NK-92 treated with Interleukin-12 subunit alpha and Interleukin-12 subunit beta, amount 100 ng/mL, for 24 hours (cell line): Measurements from ENCODE around the gene USP12.
A peak's percentile ranks its signal among the peaks of the same experiment; 100 is the strongest.
"Not testable (repeated sequence)": the region's sequence is repeated elsewhere in the genome, so short reads cannot be mapped to it uniquely, and the experiment has no call there.

ENCODE experiments used
- DNase-seq: peaks from one replicate; lab custom pipeline; 2025; lab: John Stamatoyannopoulos, UW

USP12 gene

DNA sequence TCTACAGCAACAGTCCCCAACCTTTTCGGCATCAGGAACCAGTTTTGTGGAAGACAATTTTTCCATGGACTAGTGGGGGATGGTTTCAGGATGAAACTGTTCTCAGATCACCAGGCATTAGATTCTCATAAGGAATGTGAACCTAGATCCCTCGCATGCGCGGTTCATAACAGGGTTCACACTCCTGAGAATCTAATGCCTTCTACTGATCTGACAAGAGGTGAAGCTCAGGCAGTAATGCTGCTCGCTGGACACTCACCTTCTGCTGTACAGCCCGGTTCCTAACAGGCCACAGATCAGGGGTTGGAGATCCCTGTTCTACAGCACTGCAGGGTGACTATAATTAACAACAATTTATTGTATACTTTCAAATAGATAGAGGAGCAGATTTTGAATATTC is 21.9 kb downstream of the USP12 start:
- no peak for DNase-seq

- DNase-seq: no peak
Observed at GRCh38 chr13:27148900-27149299, 22.7 kb downstream of the USP12 start.

DNA sequence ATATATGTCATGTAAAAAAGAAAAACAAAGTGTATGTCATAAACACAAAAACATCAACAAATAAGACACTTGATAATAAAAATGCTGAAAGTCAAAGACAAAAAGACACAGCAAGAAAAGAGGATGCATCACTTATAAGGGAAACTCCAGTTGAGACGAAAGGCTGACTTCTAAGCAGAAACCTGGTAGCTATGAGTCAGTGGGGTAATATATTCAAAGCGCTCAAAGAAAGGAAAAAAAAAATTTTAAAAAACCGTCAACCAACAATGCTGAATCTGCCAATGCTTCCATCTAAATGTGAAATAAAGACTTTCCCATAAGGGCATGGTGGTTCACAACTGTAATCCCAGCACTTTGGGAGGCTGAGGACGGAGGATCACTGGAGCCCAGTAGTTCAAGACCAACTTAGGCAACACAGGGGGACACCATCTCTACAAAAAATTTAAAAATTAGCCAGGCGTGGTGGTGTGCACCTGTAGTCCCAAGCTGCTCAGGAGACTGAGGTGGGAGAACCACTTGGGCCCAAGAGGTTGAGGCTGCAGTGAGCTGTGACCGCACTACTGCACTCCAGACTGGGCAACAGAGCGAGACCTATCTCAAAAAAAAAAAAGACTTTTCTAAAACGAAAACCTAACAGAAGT is 24.0 kb downstream of the USP12 start:
- DNase-seq: no peak

DNA sequence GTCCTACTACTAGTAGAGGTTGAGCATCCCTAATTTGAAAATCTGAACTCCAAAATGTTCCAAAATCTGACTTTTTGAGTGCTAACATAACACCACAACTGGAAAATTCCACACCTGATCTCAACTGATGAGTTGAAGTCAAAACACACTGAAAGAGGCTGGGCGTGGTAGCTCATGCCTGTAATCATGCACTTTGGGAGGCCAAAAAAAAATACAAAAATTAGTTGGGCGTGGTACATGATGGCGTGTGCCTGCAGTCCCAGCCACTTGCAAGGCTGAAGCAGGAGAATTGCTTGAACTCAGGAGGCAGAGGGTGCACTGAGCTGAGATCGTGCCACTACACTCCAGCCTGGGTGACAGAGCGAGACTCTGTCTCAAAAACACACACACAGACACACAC is 29.9 kb downstream of the USP12 start:
- no peak for DNase-seq

- DNase-seq: not testable (repeated sequence)
Observed at GRCh38 chr13:27141159-27141558, 30.5 kb downstream of the USP12 start.

DNA sequence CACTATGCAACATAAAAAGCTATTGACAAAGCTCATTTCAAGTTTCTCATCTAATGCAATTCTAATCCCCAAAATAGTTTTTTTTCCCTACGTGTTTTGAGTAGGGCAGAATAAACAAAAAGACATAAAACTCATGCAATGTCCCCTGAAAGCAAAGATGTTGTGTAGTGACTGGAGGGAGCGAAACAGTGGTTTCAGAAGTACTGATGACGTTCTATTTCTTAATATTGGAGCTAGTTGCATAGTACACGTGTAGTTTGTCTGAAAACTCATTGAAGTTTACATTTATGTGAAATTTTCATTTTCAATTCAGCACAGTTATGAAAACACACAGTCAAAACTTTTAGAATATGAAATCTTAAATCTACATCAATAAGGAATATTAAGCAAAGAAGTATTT is 31.6 kb downstream of the USP12 start:
- DNase-seq: no peak

DNA sequence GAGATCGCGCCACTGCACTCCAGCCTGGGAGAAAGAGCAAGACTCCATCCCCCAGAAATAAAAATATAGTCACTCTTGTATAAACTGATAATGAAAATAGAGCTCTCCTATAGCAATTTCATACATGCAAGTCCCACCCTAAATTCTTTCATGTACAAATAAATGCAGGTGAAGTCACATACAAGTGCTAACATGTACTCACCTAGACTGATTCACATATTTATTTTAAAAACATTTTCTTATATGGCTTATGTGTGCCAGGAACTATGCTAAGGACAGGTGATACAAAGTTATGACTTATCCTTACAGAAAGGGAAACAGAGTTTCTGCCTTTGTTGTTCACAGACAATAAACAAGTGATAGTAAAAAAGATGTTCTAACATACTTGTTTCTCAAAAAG is 32.0 kb downstream of the USP12 start:
- no peak for DNase-seq

DNA sequence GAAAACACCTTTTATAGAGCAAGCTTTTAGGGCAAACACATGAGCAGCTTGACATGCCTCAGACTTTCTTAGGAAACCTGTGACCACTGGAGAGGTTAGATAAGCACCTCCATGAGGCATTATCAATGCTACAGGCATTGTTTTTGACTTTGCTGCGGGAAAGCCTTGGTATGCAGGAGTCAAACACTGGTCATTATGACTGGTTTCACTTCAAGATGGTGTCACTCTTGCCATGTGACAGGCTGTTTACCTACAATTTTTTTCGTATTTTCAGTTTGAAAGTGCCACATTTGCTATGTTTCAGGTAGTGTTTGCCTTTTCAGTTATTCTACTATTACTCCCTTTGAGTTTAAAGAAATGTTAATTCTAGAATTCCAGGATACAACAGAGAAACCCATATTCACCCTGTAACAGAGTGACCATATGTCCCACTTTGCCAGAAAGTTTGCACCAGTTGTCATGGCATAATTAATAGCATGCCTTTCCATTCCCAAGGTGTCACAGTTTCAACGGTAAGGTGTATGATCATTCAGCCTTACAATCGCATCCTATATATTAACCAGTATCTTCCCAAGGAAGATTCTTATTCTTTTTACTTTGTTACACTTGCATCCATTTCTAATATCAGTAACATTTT is 33.0 kb downstream of the USP12 start:
- no peak for DNase-seq

- DNase-seq: no peak
Observed at GRCh38 chr13:27137759-27138158, 33.9 kb downstream of the USP12 start.

DNA sequence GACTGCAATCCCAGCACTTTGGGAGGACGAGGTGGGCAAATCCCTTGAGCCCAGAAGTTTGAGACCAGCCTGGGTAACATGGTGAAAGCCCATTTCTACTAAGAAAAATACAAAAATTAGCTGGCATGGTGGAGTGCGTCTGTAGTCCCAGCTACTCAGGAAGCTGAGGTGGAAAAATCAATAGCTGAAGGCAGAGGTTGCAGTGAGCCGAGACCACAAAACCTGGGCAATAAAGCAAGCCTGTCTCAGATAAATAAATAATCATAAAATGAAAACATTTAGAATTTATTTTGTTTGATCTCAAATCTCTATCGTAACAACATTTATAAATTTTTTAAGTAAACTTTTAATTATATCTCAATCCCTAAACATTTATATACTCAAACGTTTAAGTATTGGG is 36.6 kb downstream of the USP12 start:
- DNase-seq: no peak

DNA sequence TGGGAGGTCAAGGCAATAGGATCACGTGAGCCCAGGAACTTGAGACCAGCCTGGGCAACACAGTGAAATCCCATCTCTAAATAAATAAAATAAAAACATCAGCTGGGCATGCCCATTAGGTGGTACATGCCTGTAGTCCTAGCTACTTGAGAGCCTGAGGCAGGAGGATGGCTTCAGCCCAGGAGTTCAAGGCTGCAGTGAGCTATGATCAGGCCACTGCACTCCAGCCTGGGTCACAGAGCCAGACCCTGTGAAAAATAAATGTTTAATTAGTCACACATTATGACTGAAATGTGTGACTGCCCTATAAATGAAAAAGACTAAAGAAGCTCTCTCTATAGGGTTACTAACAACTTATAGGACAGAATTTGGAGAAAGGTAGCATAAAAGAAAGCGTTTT is 37.7 kb downstream of the USP12 start:
- DNase-seq: no peak

DNA sequence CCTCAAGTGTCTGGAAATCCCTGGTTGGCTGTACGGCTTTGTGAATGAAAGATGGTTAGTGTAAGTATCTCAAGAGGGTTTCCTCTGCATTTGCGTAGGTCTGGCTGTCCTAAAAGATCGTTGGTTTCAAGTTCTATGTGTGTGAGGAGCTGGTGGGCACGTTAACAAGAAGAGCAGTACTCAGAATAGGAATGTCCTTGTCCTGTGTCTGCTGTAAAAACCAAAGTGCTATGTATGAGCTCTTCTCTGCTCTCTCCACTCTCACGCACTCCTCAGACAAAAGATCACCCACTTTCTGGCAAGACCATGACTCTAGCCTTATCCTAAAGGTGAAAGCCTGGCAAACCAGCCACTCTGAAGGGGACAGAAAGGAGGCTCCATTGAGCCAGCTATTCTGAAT is 39.1 kb downstream of the USP12 start:
- no peak for DNase-seq

- no peak for DNase-seq
Observed at GRCh38 chr13:27131906-27132305, 39.7 kb downstream of the USP12 start.

- peak; percentile 85 for DNase-seq
Observed at GRCh38 chr13:27130979-27131623, 40.5 kb downstream of the USP12 start.

DNA sequence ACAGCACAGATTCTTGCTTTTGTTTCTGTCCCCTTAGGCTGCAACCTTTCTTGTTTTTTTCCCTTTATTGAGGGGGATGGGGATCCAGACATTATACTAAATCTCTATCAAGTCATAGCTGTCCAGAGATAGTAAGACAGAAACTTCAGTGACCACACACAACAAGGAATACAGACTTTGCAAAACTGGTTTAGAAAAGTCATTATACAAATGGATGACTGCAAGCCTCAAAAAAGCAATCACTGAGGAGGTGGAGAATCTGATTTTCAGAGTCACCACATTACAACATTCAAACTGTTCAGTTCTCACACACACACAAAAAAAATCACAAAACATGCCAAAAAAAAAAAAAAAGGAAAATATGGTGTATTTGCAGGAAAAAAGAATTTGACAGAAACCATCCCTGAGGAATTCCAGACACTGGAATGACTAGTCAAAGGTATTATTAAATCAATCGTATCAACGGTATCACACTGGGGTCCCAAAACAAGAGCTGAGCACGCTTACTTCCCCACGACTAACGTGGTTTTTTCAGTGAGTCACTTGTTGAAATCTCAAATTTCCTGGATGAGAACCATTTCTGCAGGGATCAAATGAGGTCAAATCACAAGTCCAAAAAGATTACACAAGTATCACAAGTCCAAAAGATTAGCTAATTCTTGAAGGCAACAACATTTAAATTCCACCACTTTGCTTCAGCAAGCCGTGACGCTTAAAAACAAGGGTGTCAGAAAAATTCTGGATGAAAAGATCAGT is 41.2 kb downstream of the USP12 start:
- no peak for DNase-seq

- no peak for DNase-seq
Observed at GRCh38 chr13:27128825-27129627, 42.6 kb downstream of the USP12 start.

DNA sequence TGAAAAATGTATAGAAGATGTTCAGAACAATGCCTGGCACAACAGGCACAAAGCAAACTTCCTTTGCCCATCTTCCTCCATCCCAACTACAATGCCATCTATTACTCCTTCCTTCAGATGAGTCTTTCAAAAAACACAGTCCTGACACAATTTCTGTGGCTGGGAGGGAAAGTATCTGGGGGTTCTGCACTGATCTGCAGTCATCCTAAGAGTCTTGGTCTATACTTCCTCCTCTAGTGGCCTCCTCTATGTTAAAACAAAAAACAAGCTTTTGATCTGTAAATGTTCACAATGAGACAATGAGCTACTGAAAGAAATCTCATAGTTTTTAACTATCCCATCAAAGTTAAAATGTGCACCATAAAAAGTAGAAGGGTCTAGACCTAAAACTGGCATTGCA is 44.8 kb downstream of the USP12 start:
- no peak for DNase-seq

DNA sequence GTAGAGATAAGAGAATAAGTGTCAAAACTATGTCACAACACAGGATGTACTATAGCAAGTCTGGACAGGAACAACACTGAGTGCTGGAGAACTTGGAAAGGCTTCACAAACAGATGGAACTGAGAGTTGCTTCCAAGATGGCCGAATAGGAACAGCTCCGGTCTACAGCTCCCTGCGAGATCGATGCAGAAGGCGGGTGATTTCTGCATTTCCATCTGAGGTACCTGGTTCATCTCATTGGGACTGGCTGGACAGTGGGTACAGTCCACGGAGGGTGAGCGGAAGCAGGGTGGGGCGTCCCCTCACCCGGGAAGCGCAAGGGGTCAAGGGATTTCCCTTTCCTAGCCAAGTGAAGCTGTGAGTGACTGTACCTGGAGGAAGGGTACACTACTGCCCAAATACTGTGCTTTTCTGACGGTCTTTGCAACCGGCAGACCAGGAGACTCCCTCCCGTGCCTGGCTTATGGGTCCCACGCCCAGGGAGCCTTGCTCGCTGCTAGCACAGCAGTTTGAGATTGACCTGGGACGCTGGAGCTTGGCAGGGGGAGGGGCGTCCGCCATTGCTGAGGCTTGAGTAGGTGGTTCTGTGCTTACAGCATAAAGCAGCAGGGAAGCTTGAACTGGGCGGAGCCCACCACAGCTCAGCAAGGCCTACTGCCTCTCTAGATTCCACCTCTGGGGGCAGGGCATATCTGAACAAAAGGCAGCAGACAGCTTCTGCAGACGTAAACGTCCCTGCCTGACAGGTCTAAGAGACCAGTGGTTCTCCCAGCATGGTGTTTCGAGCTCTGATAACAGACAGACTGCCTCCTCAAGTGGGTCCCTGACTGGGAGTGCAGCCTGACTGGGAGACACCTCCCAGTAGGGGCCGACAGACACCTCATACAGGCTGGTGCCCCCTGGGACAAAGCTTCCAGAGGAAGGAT is 46.0 kb downstream of the USP12 start:
- no peak for DNase-seq

DNA sequence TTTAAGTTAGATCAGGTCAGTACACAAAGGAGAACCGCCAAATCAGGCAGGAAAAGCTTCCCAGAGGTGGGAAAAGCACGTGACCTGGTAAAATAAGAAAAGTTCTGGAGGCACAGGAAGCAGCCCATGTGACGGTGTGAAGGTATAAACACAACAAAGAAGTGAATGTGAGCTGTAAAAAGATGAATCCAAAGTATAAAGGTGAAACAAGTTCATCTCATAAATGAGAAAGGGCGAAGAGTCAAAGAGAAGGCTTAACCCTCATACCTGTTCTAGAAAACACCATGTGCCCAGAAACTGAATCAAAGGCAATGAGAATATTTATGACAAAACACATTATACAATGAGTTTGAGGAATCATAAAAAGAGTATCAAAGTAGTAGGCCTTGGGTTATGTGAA is 47.0 kb downstream of the USP12 start:
- DNase-seq: no peak

DNA sequence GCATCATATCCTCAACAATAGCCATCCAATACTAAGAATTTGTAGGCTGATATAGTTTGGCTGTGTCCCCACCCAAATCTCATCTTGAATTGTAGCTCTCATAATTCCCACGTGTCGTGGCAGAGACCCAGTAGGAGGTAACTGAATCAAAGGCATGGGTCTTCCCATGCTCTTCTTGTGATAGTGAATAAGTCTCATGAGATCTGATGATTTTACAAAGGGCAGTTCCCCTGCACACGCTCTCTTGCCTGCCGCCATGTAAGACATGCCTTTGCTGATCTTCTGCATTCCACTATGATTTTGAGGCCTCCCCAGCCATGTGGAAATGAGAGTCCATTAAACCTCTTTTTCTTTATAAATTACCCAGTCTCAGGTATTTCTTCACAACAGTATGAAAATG is 48.2 kb downstream of the USP12 start:
- not testable (repeated sequence) for DNase-seq

DNA sequence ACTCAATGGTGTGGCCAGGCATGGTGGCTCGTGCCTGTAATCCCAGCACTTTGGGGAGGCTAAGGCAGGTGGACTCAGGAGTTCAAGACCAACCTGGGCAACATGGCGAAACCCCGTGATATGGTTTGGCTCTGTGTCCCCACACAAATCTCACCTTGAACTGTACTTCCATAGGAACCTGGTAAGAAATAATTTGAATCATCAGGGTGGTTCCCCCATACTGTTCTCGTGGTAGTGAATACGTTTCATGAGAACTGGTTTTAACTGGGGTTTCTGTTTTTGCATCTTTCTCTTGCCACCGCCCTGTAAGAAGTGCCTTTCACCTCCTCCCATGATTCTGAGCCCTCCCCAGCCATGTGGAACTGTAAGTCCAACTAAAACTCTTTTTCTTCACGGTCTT is 49.6 kb downstream of the USP12 start:
- no peak for DNase-seq
